Endothelial cell of umbilical vein (primary cell): ENCODE data around the gene NXPH1. TPM values are rescaled to one million over a fixed set of nuclear protein-coding genes. Genes with fewer than 3 reads are reported as not detected.

ENCODE experiments used
- BruUV-seq: library from RNA; stranded (reverse); fragments of 400-500 nt; replicated peaks from 2 replicates; lab custom pipeline; 2021; lab: Mats Ljungman, UMichigan
- CTCF ChIA-PET: fragments of 300-600, 350-600 bp; sonication (Branson Sonifier 250); formaldehyde crosslinking; loops from one replicate; lab custom pipeline; 2021; ENCODE audit warnings: antibody characterized with exemption, inconsistent platforms; lab: Charles Lee
- POLR2A ChIA-PET: fragments of 300-600, 350-600 bp; sonication (Branson Sonifier 250); formaldehyde crosslinking; loops from one replicate; lab custom pipeline; 2021; ENCODE audit warnings: antibody characterized with exemption, inconsistent platforms; lab: Charles Lee
- DNase-seq: peaks from one replicate; pipeline ENCODE4 v3.0.0-alpha.2; 2011; ENCODE audit warnings: low read depth, low spot score
- FAIRE-seq: peaks from 2 replicates; lab custom pipeline; 2011; peaks lifted over from hg19 to GRCh38; lab: Jason Lieb, UNC
- H2AFZ ChIP-seq: 2 replicates; pipeline ENCODE4 v1.6.0; 2012; ENCODE audit warnings: low read depth, low read length, control low read depth, inconsistent platforms
- H3K27ac ChIP-seq: 2 replicates; pipeline ENCODE4 v1.5.1; 2011; ENCODE audit warnings: low read depth, mild to moderate bottlenecking, control low read depth, low read length, moderate library complexity; ENCODE audit not compliant: insufficient read depth
- H3K27me3 ChIP-seq, 2 experiments: 2 replicates each; pipeline versions ENCODE4 v1.6.0 to v1.6.1; 2011; ENCODE audit warnings: low read length in 2 of 2, mixed read lengths in 1 of 2; ENCODE audit not compliant: control insufficient read depth in 2 of 2, insufficient read depth in 2 of 2
- H3K36me3 ChIP-seq, 2 experiments: 2 replicates in 1 of 2; 3 replicates in 1 of 2; pipeline ENCODE4 v1.5.1; 2011; ENCODE audit warnings: low read length in 2 of 2, mild to moderate bottlenecking in 1 of 2, moderate library complexity in 1 of 2; ENCODE audit not compliant: control insufficient read depth in 2 of 2, insufficient read depth in 2 of 2; ENCODE audit errors: extremely low read depth in 1 of 2
- H3K4me1 ChIP-seq: 3 replicates; pipeline ENCODE4 v1.5.1; 2011; ENCODE audit warnings: mild to moderate bottlenecking, low read length; ENCODE audit not compliant: control insufficient read depth, insufficient read depth; ENCODE audit errors: extremely low read depth
- H3K4me2 ChIP-seq: 2 replicates; pipeline ENCODE4 v1.6.1; 2011; ENCODE audit warnings: low read length, control low read depth, mixed read lengths; ENCODE audit not compliant: insufficient read depth
- H3K4me3 ChIP-seq, 3 experiments: fragments of 200-600 bp in 1 of 3; sonication (generic), shearing (Covaris generic) in 1 of 3; replicated peaks in 1 of 3; 2 replicates each; pipeline ENCODE4 v1.5.1; 2011 to 2016; ENCODE audit warnings: control low read depth in 3 of 3, low read length in 3 of 3, mild to moderate bottlenecking in 2 of 3, inconsistent platforms in 1 of 3, low read depth in 1 of 3, moderate library complexity in 1 of 3; ENCODE audit not compliant: insufficient read depth in 1 of 3
- H3K79me2 ChIP-seq: 2 replicates; pipeline ENCODE4 v1.6.0; 2012; ENCODE audit warnings: low read length, inconsistent platforms; ENCODE audit not compliant: control insufficient read depth, insufficient read depth
- H3K9ac ChIP-seq: replicated peaks from 2 replicates; pipeline ENCODE3; 2011; ENCODE audit warnings: low read length, control low read depth; ENCODE audit not compliant: insufficient read depth; ENCODE audit errors: extremely low read depth
- H3K9me1 ChIP-seq: replicated peaks from 3 replicates; pipeline ENCODE4 v1.6.0; 2011; ENCODE audit warnings: mild to moderate bottlenecking, low read length; ENCODE audit not compliant: control insufficient read depth, insufficient read depth; ENCODE audit errors: extremely low read depth
- H3K9me3 ChIP-seq: replicated peaks from 2 replicates; pipeline ENCODE4 v1.5.1; 2012; ENCODE audit warnings: low read length, inconsistent platforms; ENCODE audit not compliant: control insufficient read depth, insufficient read depth
- H4K20me1 ChIP-seq: replicated peaks from 2 replicates; pipeline ENCODE3; 2011; ENCODE audit warnings: mild to moderate bottlenecking, low read length; ENCODE audit not compliant: control insufficient read depth, insufficient read depth; ENCODE audit errors: extremely low read depth
- CTCF ChIP-seq, 2 donors: IDR thresholded peaks; 1 replicate in 1 of 2; 2 replicates in 1 of 2; pipeline ENCODE4 v1.5.1; 2011; ENCODE audit warnings: low read length in 2 of 2, mild to moderate bottlenecking in 2 of 2, moderate library complexity in 2 of 2, control low read depth in 1 of 2, inconsistent platforms in 1 of 2, low read depth in 1 of 2; ENCODE audit not compliant: insufficient read depth in 1 of 2; ENCODE audit errors: extremely low read depth in 1 of 2
- EZH2 ChIP-seq: IDR thresholded peaks from 2 replicates; pipeline ENCODE4 v1.6.1; 2012; ENCODE audit warnings: borderline replicate concordance, low read depth, mild to moderate bottlenecking, moderate library complexity, low read length, inconsistent platforms; ENCODE audit not compliant: severe bottlenecking
- FOS ChIP-seq: IDR thresholded peaks from 2 replicates; pipeline ENCODE4 v1.6.1; 2011; ENCODE audit warnings: mild to moderate bottlenecking, low read length, moderate library complexity, borderline replicate concordance; ENCODE audit not compliant: insufficient read depth
- GATA2 ChIP-seq: IDR thresholded peaks from 2 replicates; pipeline ENCODE4 v1.7.0; 2011; ENCODE audit warnings: low read depth, mild to moderate bottlenecking, moderate library complexity, mixed read lengths, low read length; ENCODE audit not compliant: insufficient read length, insufficient read depth
- JUN ChIP-seq: IDR thresholded peaks from 2 replicates; pipeline ENCODE4 v1.6.1; 2011; ENCODE audit warnings: borderline replicate concordance, low read depth; ENCODE audit not compliant: insufficient read length, insufficient read depth
- MAX ChIP-seq: IDR thresholded peaks from 2 replicates; pipeline ENCODE4 v1.6.1; 2011; ENCODE audit not compliant: insufficient read depth, insufficient read length
- MYC ChIP-seq: IDR thresholded peaks from one replicate; pipeline ENCODE4 v1.6.1; 2011; ENCODE audit warnings: mild to moderate bottlenecking, low read depth, low read length
- POLR2A ChIP-seq: IDR thresholded peaks from 2 replicates; pipeline ENCODE4 v1.6.1; 2012; ENCODE audit warnings: low read depth, mild to moderate bottlenecking, control low read depth, low read length
- POLR2AphosphoS5 ChIP-seq: IDR thresholded peaks from 2 replicates; pipeline ENCODE4 v1.6.1; 2012; ENCODE audit warnings: low read depth, mild to moderate bottlenecking, control low read depth, low read length, moderate library complexity; ENCODE audit not compliant: insufficient read depth
- dilution Hi-C: fragments of 300-500 bp; cut with MboI; formaldehyde crosslinking; loops from one replicate; pipeline ENCODE4 v1.15.0; 2019; ENCODE audit warnings: low sequenced_read_pairs; ENCODE audit not compliant: extremely low pct_ligation_motif_present
- intact Hi-C: fragments of 100-400 bp; cut with micrococcal nuclease; formaldehyde crosslinking; loops from one replicate; pipeline ENCODE4 v1.10.0; 2022
- polyA plus RNA-seq, 4 experiments: library from polyadenylated mRNA; depleted of rRNA in 3 of 4; stranded (reverse) in 3 of 4; unstranded in 1 of 4; fragments of >200 nt; gene quantifications; 2 replicates each; pipeline versions ENCODE4 v1.2.1 to v1.2.3, GENCODE V29; 2011 to 2012; ENCODE audit warnings: missing spikeins in 1 of 4
- total RNA-seq: library from RNA; stranded (reverse); gene quantifications from 2 replicates; pipeline ENCODE4 v1.2.3, GENCODE V29; 2021

Gene NXPH1
- total and polyA plus RNA-seq, 2 donors (not counting 3 experiments of a cell fraction or from before 2014, with no cell fraction given) = not detected

- FAIRE-seq (no peak), DNase-seq (no peak)
- Histone ChIP-seq H3K27me3 (no peaks in the 10 kb centered on the region), H4K20me1 (no peaks in the 10 kb centered on the region), H3K4me2 (no peak overlapping the region), H3K36me3 (no peaks in the 10 kb centered on the region), H3K27ac (no peak overlapping the region), H3K4me3 (no peak overlapping the region), H3K4me1 (no peaks in the 10 kb centered on the region), H3K79me2 (no peaks in the 10 kb centered on the region), H2AFZ (no peak overlapping the region), H3K9me3 (peaks cover 11% of the 10 kb centered on the region), H3K9ac (no peak overlapping the region), H3K9me1 (no peaks in the 10 kb centered on the region)
- TF ChIP-seq JUN (no peak), GATA2 (no peak), MAX (no peak), CTCF (IDR thresholded peaks at IDR 0.05; ENCODE audit: extremely low read depth in 1 of 2, insufficient read depth in 1 of 2, low read depth in 1 of 2, low read length in 2 of 2) (no peak), EZH2 (no peak), POLR2AphosphoS5 (no peak), MYC (no peak), POLR2A (no peak), FOS (no peak)
- ChIA-PET CTCF (no interaction called here), POLR2A (no interaction called here)
- no TSS peak for BruUV-seq
- intact Hi-C loops (no loop called here), dilution Hi-C loops (no loop called here)
Measured at GRCh38 chr7:8528311-8528710, 94.9 kb downstream of the NXPH1 start.
